Measurements from ENCODE around the gene PIGB.
"Not testable (repeated sequence)": the region's sequence is repeated elsewhere in the genome, so short reads cannot be mapped to it uniquely, and the experiment has no call there.

The PIGB gene

DNA sequence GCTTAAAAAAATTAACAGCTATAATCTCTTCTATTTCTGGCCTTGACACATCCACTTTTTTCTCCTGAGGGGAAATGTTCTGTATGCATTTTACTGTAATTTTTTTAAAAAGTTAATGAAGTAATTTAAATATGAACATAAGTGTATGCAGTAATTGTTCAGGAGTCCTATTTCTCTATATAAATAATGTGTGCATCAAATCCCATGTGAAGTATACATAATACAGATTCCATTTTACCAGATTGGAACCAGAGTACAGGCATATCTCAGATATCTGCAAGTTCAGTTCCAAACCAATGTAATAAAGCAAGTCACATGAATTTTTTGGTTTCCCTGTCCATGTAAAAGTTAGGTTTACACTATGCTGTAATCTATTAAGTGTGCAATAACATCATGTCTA is 62.6 kb downstream of the PIGB start:
- DNase-seq (ENCODE audit: low spot score), result no peak

DNA sequence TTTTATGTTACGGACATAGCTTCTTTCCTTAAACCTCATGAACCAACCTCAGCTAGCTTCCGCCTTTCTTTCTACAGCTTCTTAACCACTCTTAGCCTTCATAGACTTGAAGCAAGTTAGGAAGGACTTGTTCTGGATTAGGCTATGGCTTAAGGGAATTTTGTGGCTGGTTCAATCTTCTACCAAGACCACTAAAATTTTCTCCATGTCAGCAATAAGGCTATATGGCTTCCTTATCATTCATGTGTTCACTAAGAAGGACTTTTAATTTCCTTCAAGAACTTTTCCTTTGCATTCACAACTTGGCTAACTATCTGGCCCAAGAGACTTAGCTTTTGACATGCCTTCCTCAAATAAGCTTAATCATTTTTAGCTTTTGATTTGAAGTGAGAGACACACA is 64.7 kb downstream of the PIGB start:
- DNase-seq (ENCODE audit: low spot score), result no peak

DNA sequence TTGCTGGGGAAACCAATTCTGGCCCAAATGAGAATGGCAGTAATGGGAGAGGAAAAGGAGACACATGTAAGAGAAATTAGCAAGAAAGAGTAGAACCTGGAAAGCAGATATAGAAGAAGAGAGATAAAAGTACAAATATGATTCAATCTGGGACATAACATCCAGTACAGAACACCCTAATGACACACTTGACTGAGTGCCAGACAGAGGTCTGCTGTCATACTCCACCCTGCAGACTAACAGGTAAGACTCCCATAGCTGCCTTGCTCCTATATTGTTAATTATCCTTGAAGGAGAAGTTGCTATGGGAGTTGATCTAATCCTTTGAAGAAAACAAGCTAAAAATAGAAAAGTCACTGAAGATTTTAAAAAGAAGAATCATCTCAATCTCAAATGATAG is 68.0 kb downstream of the PIGB start:
- peak; percentile 20 for DNase-seq (ENCODE audit: low spot score)

DNA sequence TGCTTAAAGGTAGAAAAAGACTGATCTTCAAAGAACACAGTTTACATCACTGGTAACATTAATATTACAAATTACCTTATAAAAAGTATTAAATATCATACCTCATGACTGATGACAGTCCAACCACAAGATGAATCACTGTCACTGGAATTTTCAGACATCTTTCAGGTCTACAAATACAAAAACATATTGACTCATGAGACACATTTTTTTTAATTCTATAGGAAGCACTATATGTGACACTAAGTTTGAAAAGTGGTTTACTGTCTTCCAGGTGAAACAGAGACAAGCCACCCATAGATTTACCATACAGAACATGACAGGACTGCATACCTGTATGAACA is 70.2 kb downstream of the PIGB start:
- peak; percentile 49 for DNase-seq (ENCODE audit: low spot score)

DNA sequence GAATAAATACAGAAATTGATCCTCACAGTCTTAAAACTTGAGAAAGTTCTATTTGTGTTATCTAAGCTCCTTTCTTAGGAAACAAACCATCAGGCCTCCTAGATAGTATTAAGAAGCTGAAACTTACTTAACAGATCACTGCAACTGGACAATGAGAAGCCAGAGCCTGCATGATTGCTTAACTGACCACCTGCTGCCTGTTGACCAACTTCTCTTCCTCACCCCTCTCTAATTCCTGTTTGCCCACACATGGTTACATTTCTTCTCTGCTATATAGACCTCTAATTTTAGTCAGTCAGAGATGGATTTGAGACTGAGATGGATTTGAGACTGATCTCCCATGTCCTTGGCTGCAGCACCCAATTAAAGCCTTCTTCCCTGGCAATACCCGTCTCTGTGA is 75.7 kb downstream of the PIGB start:
- DNase-seq (ENCODE audit: low spot score), result no peak

DNA sequence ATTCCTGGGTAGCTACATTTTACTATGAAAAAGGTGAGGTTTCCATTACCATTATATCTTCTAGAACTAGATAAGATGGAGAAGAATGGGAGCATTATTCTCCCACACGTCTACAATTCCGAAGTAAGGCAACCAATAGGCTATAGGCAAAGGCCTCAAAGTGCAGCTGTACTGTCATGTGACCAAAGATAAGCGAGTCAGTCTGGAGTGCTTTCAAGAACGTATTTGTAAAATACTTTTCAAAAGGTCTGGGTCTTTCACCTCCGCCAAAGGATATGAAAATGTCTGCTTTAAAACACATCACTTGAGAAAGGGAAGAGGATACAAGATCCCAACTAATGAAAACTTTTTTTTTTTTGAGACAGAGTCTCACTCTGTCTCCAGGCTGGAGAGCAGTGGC is 79.2 kb downstream of the PIGB start:
- no peak for DNase-seq (ENCODE audit: low spot score)

DNA sequence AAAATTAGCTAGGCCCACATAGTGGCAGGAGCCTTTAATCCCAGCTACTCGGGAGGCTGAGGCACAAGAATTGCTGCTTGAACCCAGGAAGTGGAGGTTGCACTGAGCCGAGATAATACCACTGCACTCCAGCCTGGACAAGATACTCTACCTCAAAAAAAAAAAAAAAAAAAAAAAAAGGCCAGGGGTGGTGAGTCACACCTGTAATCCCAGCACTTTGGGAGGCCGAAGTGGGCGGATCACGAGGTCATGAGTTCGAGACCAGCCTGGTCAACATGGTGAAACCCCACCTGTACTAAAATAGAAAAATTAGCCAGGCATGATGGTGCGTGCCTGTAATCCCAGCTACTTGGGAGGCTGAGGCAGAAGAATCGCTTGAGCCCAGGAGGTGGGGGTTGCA is 81.0 kb downstream of the PIGB start:
- not testable (repeated sequence) for DNase-seq (ENCODE audit: low spot score)

DNA sequence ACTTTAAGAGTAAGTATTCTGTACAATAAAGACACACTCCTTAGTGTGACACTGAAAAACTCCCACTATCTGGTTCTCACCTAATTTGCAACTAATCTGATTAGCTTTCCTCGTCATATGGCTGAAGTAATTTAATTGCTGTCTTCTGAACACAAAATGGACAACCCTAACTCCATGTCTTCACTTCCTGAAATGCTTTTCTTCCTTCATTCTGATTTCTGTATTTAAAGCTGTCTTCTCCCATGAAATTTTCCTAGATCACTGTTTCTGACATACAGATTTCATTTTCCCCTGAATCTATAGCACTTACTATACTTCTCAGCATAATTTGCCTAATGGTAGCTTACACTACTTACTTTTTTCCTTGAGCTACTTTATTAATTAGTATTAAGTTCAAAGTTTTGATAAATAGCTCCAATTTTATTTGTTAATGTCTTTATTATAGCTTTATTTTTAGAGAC is 82.8 kb downstream of the PIGB start:
- DNase-seq (ENCODE audit: low spot score), result no peak

DNA sequence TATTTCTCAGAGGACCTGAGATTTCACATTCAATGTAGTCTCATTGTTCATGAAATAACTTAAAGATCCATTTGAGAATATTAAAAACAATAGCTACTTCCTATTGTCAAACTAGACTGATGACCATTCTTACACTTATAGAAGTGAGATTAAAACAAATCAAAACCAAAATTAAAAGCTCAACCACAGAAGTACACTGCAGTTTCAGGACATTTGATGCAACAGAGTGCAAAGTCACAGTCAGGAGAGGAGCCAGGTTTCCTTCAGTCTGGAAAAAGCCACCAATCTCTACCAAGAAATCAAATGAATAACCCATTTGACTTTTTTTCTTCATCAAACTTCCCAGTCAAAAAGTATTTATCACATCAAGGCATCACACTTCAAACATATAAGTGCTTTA is 83.7 kb downstream of the PIGB start:
- DNase-seq (ENCODE audit: low spot score), result no peak

DNA sequence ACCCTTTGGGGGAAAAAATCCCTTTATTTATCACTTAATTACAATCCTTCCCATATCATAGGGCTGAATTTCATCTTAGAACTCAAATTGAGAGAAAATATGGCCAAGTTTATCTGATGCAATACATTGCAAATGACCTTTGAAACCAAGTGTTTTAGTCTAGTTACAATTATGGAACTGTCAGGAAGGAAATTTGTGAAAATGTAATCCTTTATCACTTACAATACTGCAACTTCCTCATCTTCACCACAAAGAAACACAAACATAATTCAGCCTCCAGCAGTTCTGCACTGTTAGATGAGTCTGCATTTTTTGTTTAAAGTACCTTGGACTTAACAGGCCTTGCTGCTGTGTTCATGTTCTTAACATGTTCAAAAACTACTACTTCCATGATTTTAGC is 84.5 kb downstream of the PIGB start:
- peak; percentile 11 for DNase-seq (ENCODE audit: low spot score)
